Loucy (cell line): ENCODE results near the gene UBL4A.

Experiments used
- EZH2phosphoT487 ChIP-seq: fragments of 200-600 bp; IDR thresholded peaks from 2 replicates; pipeline ENCODE4 v1.6.1; 2018; ENCODE audit warnings: antibody characterized with exemption, mild to moderate bottlenecking, moderate library complexity, borderline replicate concordance
- TF ChIP-seq, protein P1 (sequence below): fragments of 200-600 bp; sonication (generic); conservative IDR thresholded peaks from 2 replicates; pipeline ENCODE4 v1.5.1; 2014; ENCODE audit warnings: mild to moderate bottlenecking, antibody characterized with exemption, low read length

DNA sequence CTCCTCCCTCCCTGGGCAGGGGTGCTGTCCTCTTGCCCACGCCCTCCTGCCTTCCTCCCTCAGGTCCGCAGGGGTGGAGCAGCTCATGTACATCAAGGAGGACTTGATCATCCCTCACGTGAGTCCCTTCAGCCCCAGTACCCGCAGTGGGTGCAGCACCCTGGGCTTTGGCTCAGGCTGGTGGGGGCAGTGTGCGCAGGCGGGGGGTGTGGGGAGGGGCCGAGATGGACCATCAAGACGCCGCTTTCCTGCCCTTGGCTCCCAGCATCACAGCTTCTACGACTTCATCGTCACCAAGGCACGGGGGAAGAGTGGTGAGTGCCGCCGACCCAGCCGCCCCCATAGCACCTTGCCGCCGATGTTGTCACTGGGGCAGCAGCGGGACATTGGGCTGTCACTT is 36.8 kb downstream of the UBL4A start:
- TF ChIP-seq, protein P1, sequence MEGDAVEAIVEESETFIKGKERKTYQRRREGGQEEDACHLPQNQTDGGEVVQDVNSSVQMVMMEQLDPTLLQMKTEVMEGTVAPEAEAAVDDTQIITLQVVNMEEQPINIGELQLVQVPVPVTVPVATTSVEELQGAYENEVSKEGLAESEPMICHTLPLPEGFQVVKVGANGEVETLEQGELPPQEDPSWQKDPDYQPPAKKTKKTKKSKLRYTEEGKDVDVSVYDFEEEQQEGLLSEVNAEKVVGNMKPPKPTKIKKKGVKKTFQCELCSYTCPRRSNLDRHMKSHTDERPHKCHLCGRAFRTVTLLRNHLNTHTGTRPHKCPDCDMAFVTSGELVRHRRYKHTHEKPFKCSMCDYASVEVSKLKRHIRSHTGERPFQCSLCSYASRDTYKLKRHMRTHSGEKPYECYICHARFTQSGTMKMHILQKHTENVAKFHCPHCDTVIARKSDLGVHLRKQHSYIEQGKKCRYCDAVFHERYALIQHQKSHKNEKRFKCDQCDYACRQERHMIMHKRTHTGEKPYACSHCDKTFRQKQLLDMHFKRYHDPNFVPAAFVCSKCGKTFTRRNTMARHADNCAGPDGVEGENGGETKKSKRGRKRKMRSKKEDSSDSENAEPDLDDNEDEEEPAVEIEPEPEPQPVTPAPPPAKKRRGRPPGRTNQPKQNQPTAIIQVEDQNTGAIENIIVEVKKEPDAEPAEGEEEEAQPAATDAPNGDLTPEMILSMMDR = no peak
- no peak for TF ChIP-seq EZH2phosphoT487
